ENCODE results near the gene ABHD8.

ABHD8 gene

GRCh38 chr19:17325881-17326594 lies 22.8 kb upstream of the ABHD8 start:
- Histone ChIP-seq H3K4me2 (ENCODE audit: low read depth, low read length, poor library complexity, severe bottlenecking) (no peak overlapping the region), H3F3A (ENCODE audit: low read depth) (no peaks in the 10 kb centered on the region), H3K9me3 (ENCODE audit: insufficient read depth, low read depth, low read length) (no peaks in the 10 kb centered on the region), H3K79me2 (ENCODE audit: insufficient read depth, low read length) (no peaks in the 10 kb centered on the region), H3K36me3 (ENCODE audit: insufficient read depth, low read length) (peaks cover 10% of the 10 kb centered on the region; the same call in 1 of the 2 replicates), H2AFZ (ENCODE audit: low read length) (no peak overlapping the region), H4K20me1 (ENCODE audit: insufficient read depth, low read length, poor library complexity, severe bottlenecking) (no peaks in the 10 kb centered on the region), H3K4me3 (ENCODE audit: low read length, poor library complexity, severe bottlenecking) (no peak overlapping the region), H3K9ac (ENCODE audit: low read depth, low read length, poor library complexity, severe bottlenecking) (no peak overlapping the region), H3K4me1 (ENCODE audit: insufficient read depth, low read length, poor library complexity, severe bottlenecking) (no peaks in the 10 kb centered on the region), H3K27me3 (ENCODE audit: insufficient read depth, low read length, poor library complexity, severe bottlenecking) (no peaks in the 10 kb centered on the region), H3K9me2 (replicated peaks; ENCODE audit: low read depth, low read length) (no peaks in the 10 kb centered on the region)
- TF ChIP-seq EZH2phosphoT487 (IDR thresholded peaks at IDR 0.05; ENCODE audit: borderline replicate concordance) (no peak), CTCF (conservative IDR thresholded peaks at IDR 0.05; ENCODE audit: low read length) (no peak)

DNA sequence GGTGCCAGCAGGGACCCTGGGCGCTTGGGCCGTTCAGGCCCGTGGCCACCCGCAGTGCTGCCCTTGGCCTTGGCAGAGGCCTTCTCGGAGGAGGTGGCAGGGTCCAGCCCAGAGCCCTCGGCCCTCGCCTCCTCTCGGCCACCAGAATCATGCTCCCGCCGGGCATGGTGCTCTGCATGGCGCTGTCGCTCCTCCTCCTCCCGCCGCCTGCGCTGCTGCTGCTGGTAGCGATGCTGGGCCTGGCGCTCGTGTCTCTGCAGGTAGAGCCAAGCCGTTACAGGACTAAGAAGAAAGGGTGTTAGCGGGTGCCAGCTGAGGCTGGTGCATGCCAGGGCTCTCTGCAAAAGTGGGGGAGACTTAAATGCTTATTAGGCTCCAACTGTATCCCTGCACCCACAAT lies 21.9 kb upstream of the ABHD8 start:
- Histone ChIP-seq H3F3A (ENCODE audit: low read depth) (no peaks in the 10 kb centered on the region), H3K9me2 (replicated peaks; ENCODE audit: low read depth, low read length) (no peaks in the 10 kb centered on the region), H3K79me2 (ENCODE audit: insufficient read depth, low read length) (no peaks in the 10 kb centered on the region), H2AFZ (ENCODE audit: low read length) (no peak overlapping the region), H3K9me3 (ENCODE audit: insufficient read depth, low read depth, low read length) (no peaks in the 10 kb centered on the region), H3K36me3 (ENCODE audit: insufficient read depth, low read length) (peaks cover 17% of the 10 kb centered on the region; the same call in 1 of the 2 replicates), H3K4me1 (ENCODE audit: insufficient read depth, low read length, poor library complexity, severe bottlenecking) (no peaks in the 10 kb centered on the region), H3K27me3 (ENCODE audit: insufficient read depth, low read length, poor library complexity, severe bottlenecking) (no peaks in the 10 kb centered on the region), H4K20me1 (ENCODE audit: insufficient read depth, low read length, poor library complexity, severe bottlenecking) (no peaks in the 10 kb centered on the region), H3K4me3 (ENCODE audit: low read length, poor library complexity, severe bottlenecking) (no peak overlapping the region), H3K9ac (ENCODE audit: low read depth, low read length, poor library complexity, severe bottlenecking) (no peak overlapping the region), H3K4me2 (ENCODE audit: low read depth, low read length, poor library complexity, severe bottlenecking) (no peak overlapping the region)
- TF ChIP-seq CTCF (conservative IDR thresholded peaks at IDR 0.05; ENCODE audit: low read length) (no peak), EZH2phosphoT487 (IDR thresholded peaks at IDR 0.05; ENCODE audit: borderline replicate concordance) (no peak)

GRCh38 chr19:17324357-17325114 lies 21.3 kb upstream of the ABHD8 start:
- Histone ChIP-seq H3K4me2 (ENCODE audit: low read depth, low read length, poor library complexity, severe bottlenecking) (no peak overlapping the region), H3K9me2 (replicated peaks; ENCODE audit: low read depth, low read length) (no peaks in the 10 kb centered on the region), H3K4me1 (ENCODE audit: insufficient read depth, low read length, poor library complexity, severe bottlenecking) (no peaks in the 10 kb centered on the region), H3K9me3 (ENCODE audit: insufficient read depth, low read depth, low read length) (no peaks in the 10 kb centered on the region), H2AFZ (ENCODE audit: low read length) (no peak overlapping the region), H4K20me1 (ENCODE audit: insufficient read depth, low read length, poor library complexity, severe bottlenecking) (no peaks in the 10 kb centered on the region), H3K79me2 (ENCODE audit: insufficient read depth, low read length) (no peaks in the 10 kb centered on the region), H3K4me3 (ENCODE audit: low read length, poor library complexity, severe bottlenecking) (no peak overlapping the region), H3K9ac (ENCODE audit: low read depth, low read length, poor library complexity, severe bottlenecking) (no peak overlapping the region), H3F3A (ENCODE audit: low read depth) (no peaks in the 10 kb centered on the region), H3K27me3 (ENCODE audit: insufficient read depth, low read length, poor library complexity, severe bottlenecking) (no peaks in the 10 kb centered on the region), H3K36me3 (ENCODE audit: insufficient read depth, low read length) (peaks cover 23% of the 10 kb centered on the region; the same call in 1 of the 2 replicates)
- no peak for TF ChIP-seq CTCF (conservative IDR thresholded peaks at IDR 0.05; ENCODE audit: low read length)
- TF ChIP-seq EZH2phosphoT487 (IDR thresholded peaks at IDR 0.05; ENCODE audit: borderline replicate concordance) = no peak

Measured in Loucy (cell line).